NT2/D1 (cell line): ENCODE measurements around the gene IGF2BP2.

Source experiments
- SUZ12 ChIP-seq: IDR thresholded peaks from 2 replicates; pipeline ENCODE4 v1.6.1; 2011; ENCODE audit not compliant: insufficient read length, insufficient read depth; ENCODE audit errors: extremely low read depth
- YY1 ChIP-seq: IDR thresholded peaks from 2 replicates; pipeline ENCODE4 v1.6.1; 2011; ENCODE audit not compliant: insufficient read length, insufficient read depth
- ZNF274 ChIP-seq: IDR thresholded peaks from 2 replicates; pipeline ENCODE4 v1.6.1; 2011; ENCODE audit warnings: mild to moderate bottlenecking, low read depth, low read length

- no peak for TF ChIP-seq SUZ12
- no peak for TF ChIP-seq YY1
- no peak for TF ChIP-seq ZNF274
These were observed 199.1 kb downstream of the IGF2BP2 start for GRCh38 chr3:185625784-185626183.
